Heart left ventricle (tissue), 16 donors: Measurements from ENCODE around the gene GPR65. TPM values are rescaled to one million over a fixed set of nuclear protein-coding genes. Genes with fewer than 3 reads are reported as not detected.

Source experiments
- ATAC-seq, 4 donors: fragments of 200-7000 bp; cut with Tn5 transposase; one replicate each; pipeline ENCODE4 v1.9.1; 2020 to 2022; ENCODE audit warnings: moderate library complexity in 4 of 4, mild to moderate bottlenecking in 3 of 4, moderate number of reproducible peaks in 1 of 4
- DNase-seq, 5 donors: peaks; one replicate each; pipeline ENCODE4 v3.0.0-alpha.2; 2020
- H3K27ac ChIP-seq, 12 donors: fragments of 200-600 bp; sonication (generic) in 4 of 12; one replicate each; pipeline versions ENCODE4 v1.5.0 to v1.8.0; 2016 to 2022; ENCODE audit warnings: mild to moderate bottlenecking in 2 of 12
- H3K27me3 ChIP-seq, 9 donors: fragments of 200-600 bp; sonication (generic) in 2 of 9; one replicate each; pipeline versions ENCODE4 v1.5.1 to v1.8.0; 2016 to 2022; ENCODE audit warnings: mild to moderate bottlenecking in 3 of 9
- H3K36me3 ChIP-seq, 9 donors: fragments of 200-600 bp; sonication (generic) in 2 of 9; one replicate each; pipeline versions ENCODE4 v1.5.0 to v1.8.0; 2018 to 2022; ENCODE audit warnings: mild to moderate bottlenecking in 2 of 9
- H3K4me1 ChIP-seq, 12 donors: fragments of 200-600 bp; sonication (generic) in 4 of 12; one replicate each; pipeline versions ENCODE4 v1.5.0 to v1.8.0; 2016 to 2022; ENCODE audit warnings: mild to moderate bottlenecking in 3 of 12
- H3K4me3 ChIP-seq, 12 donors: fragments of 200-600 bp; sonication (generic) in 4 of 12; one replicate each; pipeline versions ENCODE4 v1.5.0 to v1.8.0; 2017 to 2022; ENCODE audit warnings: mild to moderate bottlenecking in 9 of 12, moderate library complexity in 4 of 12
- H3K9me3 ChIP-seq, 12 donors: fragments of 200-600 bp; sonication (generic) in 4 of 12; one replicate each; pipeline versions ENCODE4 v1.5.0 to v1.8.0; 2016 to 2022; ENCODE audit warnings: mild to moderate bottlenecking in 1 of 12
- CTCF ChIP-seq, 12 donors: fragments of 200-600 bp; sonication (generic) in 4 of 12; IDR thresholded peaks; one replicate each; pipeline versions ENCODE4 v1.5.0 to v1.8.0; 2018 to 2022; ENCODE audit warnings: antibody characterized with exemption in 12 of 12, mild to moderate bottlenecking in 5 of 12
- POLR2A ChIP-seq, 2 donors: fragments of 450-650 bp; IDR thresholded peaks; one replicate each; pipeline ENCODE4 v1.6.1; 2017; ENCODE audit warnings: antibody characterized with exemption in 2 of 2, mild to moderate bottlenecking in 2 of 2, moderate library complexity in 2 of 2
- WGBS, 4 donors: extraction: QIAGEN DNeasy Blood & Tissue Kit in 2 of 4; methylation state at CpG; one replicate each; pipeline versions ENCODE4 v1.1.5 to v1.1.7; 2013 to 2018; 5-methylcytosine and 5-hydroxymethylcytosine counted together
- intact Hi-C, 10 donors: fragments of 100-400 bp; cut with DNase I; formaldehyde crosslinking; loops; one replicate each; pipeline versions ENCODE4 v1.11.1 to v1.14.2; 2022
- polyA plus RNA-seq, 2 donors: library from polyadenylated mRNA; stranded (reverse); fragments of 200-250 nt; gene quantifications; one replicate each; pipeline ENCODE4 v1.2.3, GENCODE V29; 2013
- total RNA-seq, 9 donors: library from RNA; depleted of rRNA in 2 of 9; stranded (reverse); fragments of >200 nt in 2 of 9; fragmentation: NEBNext Ultra II Directional in 3 of 9; extraction: Animal tissue kit (Norgen Biotek cat#: 25700) in 3 of 9; gene quantifications; one replicate each; pipeline versions ENCODE4 v1.1.0 to v1.2.4, GENCODE V29; 2016 to 2023
- donor health status: ischemic (EF 13 %, LVEDD 7.1; RV severe dilation, severe dysfunction).
- donor health status: healthy with polysubstance abuse.
- donor health status: DM: no; HTN: yes; CAD: no.
- donor health status: DM: no; HTN: no; CAD: no.
- donor health status: ischemic (EF 25% LVEDD 6.9; RV normal size, moderate dysfunction).
- donor health status: ischemic (EF 25% LVEDD 5.7; RV mildly dilated, moderate dysfunction).
- donor health status: healthy.
- donor health status: DM: yes; HTN: yes; CAD: no.
- donor health status: ischemic (EF 35%, LVEDD 5.7; RV mildly dilated, moderate dysfunction).
- donor health status: nonischemic (EF 11% LVEDD 7.7; RV severe dilation, severe dysfunction).
- donor health status: DM: yes; HTN: yes; CAD: no.
- donor health status: PGD.
- donor health status: ischemic (EF 29% LVEDD 5.4; RV normal size, mild dysfunction).
- donor health status: nonischemic (EF 23%, LVEDD 6.1; RV moderate dilation, normal function).

GPR65 gene
- total and polyA plus RNA-seq, 11 donors, result 0.15 to 7.9 (median 0.35) TPM

DNA sequence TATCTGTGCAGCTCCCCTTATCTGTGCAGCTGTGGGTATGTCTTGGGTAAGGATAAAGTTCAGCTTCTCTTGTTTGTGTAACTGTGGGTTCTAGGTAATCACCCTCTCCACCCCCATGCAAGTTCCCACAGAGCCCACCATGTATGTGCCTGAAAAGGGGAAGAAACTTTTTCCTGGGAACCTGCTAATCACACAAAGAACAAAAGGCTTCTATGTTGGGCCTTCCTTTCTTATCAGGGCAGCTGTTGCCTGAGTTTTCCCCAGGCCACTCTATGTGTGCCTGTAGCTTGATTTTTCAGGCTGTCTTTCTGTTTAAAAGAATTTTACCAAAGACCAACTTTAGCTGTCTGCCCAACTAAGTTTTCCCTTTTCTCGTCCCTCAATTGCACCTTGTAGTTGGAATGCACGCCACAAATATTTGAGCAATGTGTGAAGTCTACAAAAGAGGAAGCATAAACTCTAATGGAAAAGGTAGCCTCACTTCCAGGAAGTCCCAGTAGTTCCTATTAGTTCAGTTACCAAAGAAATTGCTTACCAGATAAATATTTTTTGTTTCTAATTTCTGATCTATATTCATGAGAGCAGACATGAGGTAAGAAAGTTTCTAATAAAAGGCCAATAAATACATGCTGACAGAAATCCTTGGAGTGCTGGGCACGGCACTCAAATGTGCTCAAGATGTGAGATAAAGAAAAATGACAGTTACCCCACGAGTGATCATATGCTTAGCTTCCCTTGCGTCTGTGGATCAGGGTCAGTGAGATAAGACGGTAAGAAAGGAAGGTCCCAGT, 9.2 kb upstream of the GPR65 start:
- H3K27me3 ChIP-seq, result no peaks in the 10 kb centered on the region
- intact Hi-C loops, result loop anchor here in 1 of 10 donors (10.0 kb wide), 1 partner anchor 559 kb away; the partner anchor contains the start of gene PTPN21
- H3K27ac ChIP-seq, result peak overlapping the region in 4 of 12 donors; percentile 14 to 97 (median 32)
- H3K4me1 ChIP-seq, result peaks cover 0 to 49% (median 18%) of the 10 kb centered on the region in 12 donors
- ATAC-seq, result no peak
- TF ChIP-seq POLR2A (IDR thresholded peaks at IDR 0.05) (no peak), CTCF (IDR thresholded peaks at IDR 0.05) (no peak)
- no peak overlapping the region for H3K4me3 ChIP-seq
- no peaks in the 10 kb centered on the region for H3K9me3 ChIP-seq
- no peaks in the 10 kb centered on the region for H3K36me3 ChIP-seq
- WGBS, 4 donors, result 34 to 45% (median 39%) methylated on average over 6 of the region's 6 CpGs
- DNase-seq, result no peak

DNA sequence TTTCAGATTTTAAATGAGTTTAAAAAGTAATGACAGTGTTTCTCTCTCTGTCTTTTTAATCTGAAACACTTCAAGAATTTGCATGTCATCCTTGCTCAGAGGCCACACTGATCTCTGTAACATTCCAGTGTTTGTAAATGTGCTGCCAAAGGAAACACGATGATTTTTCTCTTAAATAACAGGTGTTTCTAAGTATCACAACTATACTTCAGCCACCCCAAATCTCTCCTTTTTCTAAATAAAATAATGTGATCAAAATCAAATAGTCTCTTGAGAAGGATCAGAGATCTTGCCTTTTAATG, 8.7 kb upstream of the GPR65 start:
- Histone ChIP-seq H3K27me3 (no peaks in the 10 kb centered on the region), H3K36me3 (no peaks in the 10 kb centered on the region), H3K4me1 (peaks cover 0 to 49% (median 18%) of the 10 kb centered on the region in 12 donors), H3K9me3 (no peaks in the 10 kb centered on the region), H3K27ac (peak overlapping the region in 2 of 12 donors; percentile 14 to 97), H3K4me3 (no peak overlapping the region)
- TF ChIP-seq CTCF (IDR thresholded peaks at IDR 0.05) (no peak), POLR2A (IDR thresholded peaks at IDR 0.05) (no peak)
- 13 to 28% (median 23%) methylated on average over 1 of the region's 1 CpG for WGBS, 4 donors
- intact Hi-C loops, result loop anchor here in 1 of 10 donors (10.0 kb wide), 1 partner anchor 559 kb away; the partner anchor contains the start of gene PTPN21
- ATAC-seq (no peak), DNase-seq (no peak)

DNA sequence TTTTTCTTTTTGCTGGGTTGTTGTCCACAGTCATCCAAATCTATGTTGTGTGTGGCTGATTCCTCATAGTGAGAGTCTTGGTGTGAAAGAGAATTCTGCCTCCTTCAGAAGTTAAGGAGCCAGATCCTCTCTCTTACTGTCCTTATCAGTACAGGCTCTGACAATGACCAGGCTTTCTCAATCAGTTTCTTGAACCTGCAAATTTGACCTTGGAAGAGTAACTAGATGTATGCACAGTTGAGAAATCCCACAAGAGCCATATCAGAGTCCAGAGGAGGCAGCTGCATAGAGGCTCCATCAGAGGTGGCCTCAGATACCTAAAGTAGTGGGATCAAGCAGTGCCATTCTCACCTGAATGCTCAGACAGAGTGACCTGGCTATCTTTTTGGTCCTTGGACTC, 6.5 kb upstream of the GPR65 start:
- Histone ChIP-seq H3K9me3 (no peaks in the 10 kb centered on the region), H3K4me1 (peaks cover 0 to 50% (median 10%) of the 10 kb centered on the region in 12 donors), H3K27me3 (no peaks in the 10 kb centered on the region), H3K27ac (peak overlapping the region in 1 of 12 donors; percentile 64), H3K36me3 (no peaks in the 10 kb centered on the region), H3K4me3 (no peak overlapping the region)
- DNase-seq, result no peak
- intact Hi-C loops, result loop anchor here in 1 of 10 donors (10.0 kb wide), 1 partner anchor 556 kb away; the partner anchor contains the start of gene PTPN21
- TF ChIP-seq POLR2A (IDR thresholded peaks at IDR 0.05) (no peak), CTCF (IDR thresholded peaks at IDR 0.05) (no peak)
- ATAC-seq, result no peak

GRCh38 chr14:87999277-87999676, 5.7 kb upstream of the GPR65 start:
- H3K4me3 ChIP-seq, result no peak overlapping the region
- H3K9me3 ChIP-seq, result no peaks in the 10 kb centered on the region
- no peak for TF ChIP-seq CTCF (IDR thresholded peaks at IDR 0.05)
- no peak for TF ChIP-seq POLR2A (IDR thresholded peaks at IDR 0.05)
- DNase-seq, result no peak
- peak in 2 of 4 donors; percentile 34 to 68 for ATAC-seq
- H3K4me1 ChIP-seq, result peaks cover 0 to 52% (median 7%) of the 10 kb centered on the region in 12 donors
- intact Hi-C loops, result loop anchor here in 1 of 10 donors (10.0 kb wide), 1 partner anchor 556 kb away; the partner anchor contains the start of gene PTPN21
- no peaks in the 10 kb centered on the region for H3K36me3 ChIP-seq
- no peaks in the 10 kb centered on the region for H3K27me3 ChIP-seq
- WGBS, 4 donors, result 73 to 85% (median 80%) methylated on average over 2 of the region's 2 CpGs
- peak overlapping the region in 1 of 12 donors; percentile 64 for H3K27ac ChIP-seq
